ENCODE measurements around the gene GPR55. TPM values are rescaled to one million over a fixed set of nuclear protein-coding genes. Genes with fewer than 3 reads are reported as not detected.

Gene GPR55
- total RNA-seq, 1 experiment from 2014 or later, result not detected

- no peak overlapping the region for H3K4me2 ChIP-seq (ENCODE audit: low read length)
- no TSS peak for BruUV-seq (replicated peaks)
- no peak for ATAC-seq
- H3K36me3 ChIP-seq (ENCODE audit: control insufficient read depth in 1 of 2, insufficient read depth in 2 of 2, low read length in 2 of 2), result no peaks in the 10 kb centered on the region
- TF ChIP-seq POLR2A (IDR thresholded peaks at IDR 0.05; ENCODE audit: borderline replicate concordance, extremely low read depth, insufficient read depth, insufficient read length) (no peak), SP1 (IDR thresholded peaks at IDR 0.05; ENCODE audit: low read depth) (no peak), ZBTB33 (IDR thresholded peaks at IDR 0.05; ENCODE audit: extremely low read depth, insufficient replicate concordance, low read length) (no peak), ZNF274 (IDR thresholded peaks at IDR 0.05; ENCODE audit: low read depth, low read length) (no peak)
- ChIA-PET POLR2A (no interaction called here), CTCF (no interaction called here), RAD21 (ENCODE audit: low non-redundant PET in 1 of 2, low total read pairs in 2 of 2, uncharacterized antibody in 2 of 2, unreplicated experiment in 2 of 2) (no interaction called here)
- H4K20me1 ChIP-seq (ENCODE audit: insufficient read depth), result no peaks in the 10 kb centered on the region
- no peaks in the 10 kb centered on the region for H3K9me2 ChIP-seq (ENCODE audit: insufficient read depth)
- no peaks in the 10 kb centered on the region for H3K27me3 ChIP-seq (ENCODE audit: insufficient read depth, low read length)
- peaks cover 0 to 9% of the 10 kb centered on the region in 2 experiments; a peak in 2 of 4 replicates for H3K4me1 ChIP-seq (ENCODE audit: control insufficient read depth in 1 of 2, insufficient read depth in 2 of 2, low read length in 2 of 2)
- H3K4me3 ChIP-seq (replicated peaks in 1 of 2; ENCODE audit: low read depth in 1 of 2, low read length in 2 of 2), result no peak overlapping the region
- intact Hi-C loops (cut with micrococcal nuclease), result no loop called here
- H3K79me2 ChIP-seq (ENCODE audit: insufficient read depth, low read length), result no peaks in the 10 kb centered on the region
- no peaks in the 10 kb centered on the region for H3K9me3 ChIP-seq (ENCODE audit: control insufficient read depth in 1 of 2, insufficient read depth in 1 of 2, low read depth in 1 of 2, low read length in 2 of 2)
- DNase-seq (ENCODE audit: low read depth, low spot score), result no peak
- no peak overlapping the region for H3K9ac ChIP-seq (ENCODE audit: low read length)
- H3K27ac ChIP-seq (ENCODE audit: low read depth, low read length), result no peak overlapping the region
- no peak overlapping the region for H2AFZ ChIP-seq (ENCODE audit: low read depth, low read length, poor library complexity, severe bottlenecking)
Measured at GRCh38 chr2:230952226-230952956, 27.3 kb upstream of the GPR55 start.

- no TSS peak for BruUV-seq (replicated peaks)
- intact Hi-C loops (cut with micrococcal nuclease), result no loop called here
- no peak for TF ChIP-seq ZBTB33 (IDR thresholded peaks at IDR 0.05; ENCODE audit: extremely low read depth, insufficient replicate concordance, low read length)
- no peak for TF ChIP-seq RAD21 (IDR thresholded peaks at IDR 0.05; ENCODE audit: low read depth)
- no peak for TF ChIP-seq CEBPB (IDR thresholded peaks at IDR 0.05; ENCODE audit: low read depth)
- TF ChIP-seq FOSL1 (IDR thresholded peaks at IDR 0.05; ENCODE audit: low read depth), result no peak
- TF ChIP-seq EGR1 (IDR thresholded peaks at IDR 0.05; ENCODE audit: low read depth), result no peak
- no peak for TF ChIP-seq CTCF (IDR thresholded peaks at IDR 0.05 in 2 of 3, conservative IDR thresholded peaks at IDR 0.05 in 1 of 3; ENCODE audit: borderline replicate concordance in 1 of 3, insufficient read depth in 1 of 3, low read depth in 2 of 3, low read length in 2 of 3)
- no peak for TF ChIP-seq ZNF274 (IDR thresholded peaks at IDR 0.05; ENCODE audit: low read depth, low read length)
- TF ChIP-seq POLR2AphosphoS5 (IDR thresholded peaks at IDR 0.05; ENCODE audit: low read depth, low read length), result no peak
- TF ChIP-seq MAX (IDR thresholded peaks at IDR 0.05), result no peak
- no peak for TF ChIP-seq YY1 (IDR thresholded peaks at IDR 0.05; ENCODE audit: extremely low read depth, insufficient replicate concordance, low read depth, low read length)
- no peak for TF ChIP-seq ZFX (IDR thresholded peaks at IDR 0.05)
Measured at GRCh38 chr2:230951396-230951795, 26.4 kb upstream of the GPR55 start.

More at GRCh38 chr2:230951396-230951795, 26.4 kb upstream of the GPR55 start:
- DNase-seq (ENCODE audit: low read depth, low spot score), result no peak
- ChIA-PET RAD21 (ENCODE audit: low non-redundant PET in 1 of 2, low total read pairs in 2 of 2, uncharacterized antibody in 2 of 2, unreplicated experiment in 2 of 2) (no interaction called here), CTCF (no interaction called here), POLR2A (no interaction called here)
- Histone ChIP-seq H3K79me2 (ENCODE audit: insufficient read depth, low read length) (no peaks in the 10 kb centered on the region), H3K27me3 (ENCODE audit: insufficient read depth, low read length) (no peaks in the 10 kb centered on the region), H3K4me1 (ENCODE audit: control insufficient read depth in 1 of 2, insufficient read depth in 2 of 2, low read length in 2 of 2) (no peaks in the 10 kb centered on the region), H3K9ac (ENCODE audit: low read length) (no peak overlapping the region), H3K9me3 (ENCODE audit: control insufficient read depth in 1 of 2, insufficient read depth in 1 of 2, low read depth in 1 of 2, low read length in 2 of 2) (no peaks in the 10 kb centered on the region), H3K9me2 (ENCODE audit: insufficient read depth) (no peaks in the 10 kb centered on the region), H3K27ac (ENCODE audit: low read depth, low read length) (no peak overlapping the region), H3K4me3 (replicated peaks in 1 of 2; ENCODE audit: low read depth in 1 of 2, low read length in 2 of 2) (no peak overlapping the region), H4K20me1 (ENCODE audit: insufficient read depth) (no peaks in the 10 kb centered on the region), H3K4me2 (ENCODE audit: low read length) (no peak overlapping the region), H2AFZ (ENCODE audit: low read depth, low read length, poor library complexity, severe bottlenecking) (no peak overlapping the region), H3K36me3 (ENCODE audit: control insufficient read depth in 1 of 2, insufficient read depth in 2 of 2, low read length in 2 of 2) (no peaks in the 10 kb centered on the region)
- no peak for ATAC-seq

Data from HCT116 (cell line).